GM12865 (cell line): Measurements from ENCODE around the gene VCAN.

Experiments used
- DNase-seq: peaks from one replicate; pipeline ENCODE4 v3.0.0; 2010; ENCODE audit warnings: low read depth
- H3K4me3 ChIP-seq: 2 replicates; pipeline ENCODE4 v1.5.1; 2011; ENCODE audit warnings: mild to moderate bottlenecking, low read depth, low read length, control low read depth
- TF ChIP-seq, protein P1 (sequence below): IDR thresholded peaks from 2 replicates; pipeline ENCODE4 v1.5.1; 2011; ENCODE audit warnings: low read length, control low read depth, low read depth, inconsistent platforms; ENCODE audit not compliant: insufficient read depth; ENCODE audit errors: missing control alignments

The VCAN gene

DNA sequence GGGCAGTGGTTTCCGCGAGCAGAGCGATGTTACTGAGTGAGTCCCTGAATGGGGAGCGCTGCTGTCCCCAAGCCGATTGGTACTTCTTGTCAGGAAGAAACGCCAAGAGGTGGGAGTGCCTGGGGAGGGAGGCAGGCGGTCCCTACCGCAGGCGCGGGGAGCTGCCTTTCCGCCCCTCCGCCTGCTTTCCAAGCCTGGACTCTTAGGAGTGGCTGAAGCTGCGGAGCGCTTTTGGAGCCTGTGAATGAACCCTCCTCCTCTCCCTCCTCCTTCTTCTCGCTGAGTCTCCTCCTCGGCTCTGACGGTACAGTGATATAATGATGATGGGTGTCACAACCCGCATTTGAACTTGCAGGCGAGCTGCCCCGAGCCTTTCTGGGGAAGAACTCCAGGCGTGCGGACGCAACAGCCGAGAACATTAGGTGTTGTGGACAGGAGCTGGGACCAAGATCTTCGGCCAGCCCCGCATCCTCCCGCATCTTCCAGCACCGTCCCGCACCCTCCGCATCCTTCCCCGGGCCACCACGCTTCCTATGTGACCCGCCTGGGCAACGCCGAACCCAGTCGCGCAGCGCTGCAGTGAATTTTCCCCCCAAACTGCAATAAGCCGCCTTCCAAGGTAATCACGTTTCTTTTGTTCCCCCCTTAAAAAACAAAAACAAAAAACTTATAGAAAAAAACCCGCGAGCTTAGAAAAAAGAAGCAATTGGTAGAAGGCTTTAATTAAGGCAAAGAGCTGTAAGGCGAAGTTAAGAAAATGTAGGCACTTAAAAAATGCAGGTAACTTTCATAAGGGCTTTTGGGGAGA is at the start of gene VCAN:
TSS of gene VCAN (plus strand) at position 340 of the 808 bp plus-strand sequence. CDS start 11,775 bp downstream, outside the sequence.
- TF ChIP-seq, protein P1, sequence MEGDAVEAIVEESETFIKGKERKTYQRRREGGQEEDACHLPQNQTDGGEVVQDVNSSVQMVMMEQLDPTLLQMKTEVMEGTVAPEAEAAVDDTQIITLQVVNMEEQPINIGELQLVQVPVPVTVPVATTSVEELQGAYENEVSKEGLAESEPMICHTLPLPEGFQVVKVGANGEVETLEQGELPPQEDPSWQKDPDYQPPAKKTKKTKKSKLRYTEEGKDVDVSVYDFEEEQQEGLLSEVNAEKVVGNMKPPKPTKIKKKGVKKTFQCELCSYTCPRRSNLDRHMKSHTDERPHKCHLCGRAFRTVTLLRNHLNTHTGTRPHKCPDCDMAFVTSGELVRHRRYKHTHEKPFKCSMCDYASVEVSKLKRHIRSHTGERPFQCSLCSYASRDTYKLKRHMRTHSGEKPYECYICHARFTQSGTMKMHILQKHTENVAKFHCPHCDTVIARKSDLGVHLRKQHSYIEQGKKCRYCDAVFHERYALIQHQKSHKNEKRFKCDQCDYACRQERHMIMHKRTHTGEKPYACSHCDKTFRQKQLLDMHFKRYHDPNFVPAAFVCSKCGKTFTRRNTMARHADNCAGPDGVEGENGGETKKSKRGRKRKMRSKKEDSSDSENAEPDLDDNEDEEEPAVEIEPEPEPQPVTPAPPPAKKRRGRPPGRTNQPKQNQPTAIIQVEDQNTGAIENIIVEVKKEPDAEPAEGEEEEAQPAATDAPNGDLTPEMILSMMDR = no peak
- peak; percentile 23 for DNase-seq
- peak within 1 kb of the TSS; percentile 83 for H3K4me3 ChIP-seq

DNA sequence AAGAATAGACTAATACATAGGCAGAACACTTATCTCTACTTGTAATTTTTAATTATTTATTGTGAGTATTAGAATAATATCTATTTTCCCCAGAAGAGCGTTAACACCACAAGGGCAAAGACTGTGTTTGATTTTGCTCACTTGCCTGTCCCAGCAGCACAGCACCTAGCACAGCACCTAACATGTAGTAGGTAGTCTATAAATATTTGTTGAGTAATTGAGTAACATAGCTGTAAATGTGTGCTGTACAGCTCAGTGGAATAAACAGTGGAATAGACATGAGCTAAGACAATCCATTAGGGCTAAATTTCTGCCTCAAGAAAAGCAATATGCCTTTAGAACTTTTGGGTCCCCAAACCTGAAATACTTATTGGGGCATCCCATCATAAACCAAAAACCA is 49.3 kb upstream of the VCAN start:
- no peak for DNase-seq
- TF ChIP-seq, protein P1 = no peak
- no peak overlapping the region for H3K4me3 ChIP-seq

- TF ChIP-seq, protein P1 = no peak
- peak; percentile 67 for DNase-seq
- no peak overlapping the region for H3K4me3 ChIP-seq
These were observed 44.7 kb upstream of the VCAN start for GRCh38 chr5:83426855-83427254.

DNA sequence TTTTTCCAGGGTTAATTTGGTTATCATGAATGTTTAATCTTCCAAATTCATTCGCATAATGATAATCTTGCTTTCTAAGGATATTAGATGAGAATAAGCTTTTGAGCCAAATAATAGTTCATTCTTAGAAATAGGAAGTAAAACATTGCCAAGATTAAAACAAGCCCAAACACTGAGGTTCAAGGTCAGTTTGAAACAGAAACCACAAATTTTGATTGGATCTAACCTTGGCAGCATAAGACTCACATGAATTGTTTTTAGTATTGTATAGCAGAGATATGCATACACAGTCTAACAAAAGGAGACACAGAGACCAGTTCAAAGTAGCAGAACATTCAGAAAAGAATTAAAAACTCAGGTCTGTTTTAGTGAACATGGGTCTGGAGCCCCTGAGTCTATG is 43.4 kb upstream of the VCAN start:
- H3K4me3 ChIP-seq = no peak overlapping the region
- peak; percentile 10 for DNase-seq
- TF ChIP-seq, protein P1 = no peak

GRCh38 chr5:83428890-83429289 is 42.7 kb upstream of the VCAN start:
- TF ChIP-seq, protein P1 = no peak
- no peak for DNase-seq
- no peak overlapping the region for H3K4me3 ChIP-seq

GRCh38 chr5:83430130-83431010 is 41.2 kb upstream of the VCAN start:
- TF ChIP-seq, protein P1 = peak; percentile 89
- DNase-seq = peak; percentile 85
- H3K4me3 ChIP-seq = no peak overlapping the region
